ENCODE data around the gene TTLL10. TPM values are rescaled to one million over a fixed set of nuclear protein-coding genes. Genes with fewer than 3 reads are reported as not detected.

Gene TTLL10
- total RNA-seq, 1 donor from 2014 or later, result 0.78 TPM

GRCh38 chr1:1247341-1247913 lies 73.7 kb downstream of the TTLL10 start:
- DNase-seq (ENCODE audit: low spot score), result no peak

Other genes starting within 250 kb of the TTLL10 start
- 15.0 TPM for gene SAMD11, start 250.0 kb upstream of the TTLL10 start, total RNA-seq
- 54.1 TPM for gene NOC2L, start 214.6 kb upstream of the TTLL10 start, total RNA-seq
- gene KLHL17, start 213.3 kb upstream of the TTLL10 start, total RNA-seq, result 22.5 TPM
- gene PLEKHN1, start 207.4 kb upstream of the TTLL10 start, total RNA-seq, result 1.8 TPM
- gene PERM1, start 191.8 kb upstream of the TTLL10 start, total RNA-seq, result 0.35 TPM
- 25.6 TPM for gene HES4, start 173.8 kb upstream of the TTLL10 start, total RNA-seq
- 41.5 TPM for gene ISG15, start 160.4 kb upstream of the TTLL10 start, total RNA-seq
- gene AGRN, start 153.8 kb upstream of the TTLL10 start, total RNA-seq, result 311 TPM
- gene RNF223, start 99.6 kb upstream of the TTLL10 start, total RNA-seq, result 1.0 TPM
- gene C1orf159, start 57.8 kb upstream of the TTLL10 start, total RNA-seq, result 18.6 TPM
- gene TNFRSF18, start 32.7 kb downstream of the TTLL10 start, total RNA-seq, result 1.1 TPM
- 2.6 TPM for gene TNFRSF4, start 40.3 kb downstream of the TTLL10 start, total RNA-seq
- gene SDF4, start 58.1 kb downstream of the TTLL10 start, total RNA-seq, result 190 TPM
- gene B3GALT6, start 58.4 kb downstream of the TTLL10 start, total RNA-seq, result 16.1 TPM
- 4.9 TPM for gene C1QTNF12, start 72.8 kb downstream of the TTLL10 start, total RNA-seq
- 68.9 TPM for gene UBE2J2, start 100.0 kb downstream of the TTLL10 start, total RNA-seq
- gene SCNN1D, start 106.6 kb downstream of the TTLL10 start, total RNA-seq, result 7.9 TPM
- 86.6 TPM for gene ACAP3, start 134.1 kb downstream of the TTLL10 start, total RNA-seq
- gene PUSL1, start 134.7 kb downstream of the TTLL10 start, total RNA-seq, result 19.0 TPM
- 121 TPM for gene INTS11, start 150.8 kb downstream of the TTLL10 start, total RNA-seq
- gene CPTP, start 150.9 kb downstream of the TTLL10 start, total RNA-seq, result 36.1 TPM
- gene TAS1R3, start 157.4 kb downstream of the TTLL10 start, total RNA-seq, result 0.40 TPM
- gene DVL1, start 175.5 kb downstream of the TTLL10 start, total RNA-seq, result 72.7 TPM
- gene MXRA8, start 184.7 kb downstream of the TTLL10 start, total RNA-seq, result 73.1 TPM
- gene AURKAIP1, start 201.3 kb downstream of the TTLL10 start, total RNA-seq, result 135 TPM
- gene CCNL2, start 225.5 kb downstream of the TTLL10 start, total RNA-seq, result 194 TPM
- 99.2 TPM for gene MRPL20, start 233.4 kb downstream of the TTLL10 start, total RNA-seq
- gene ANKRD65, start 247.4 kb downstream of the TTLL10 start, total RNA-seq, result 10.1 TPM